Stimulated activated CD4-positive, alpha-beta T cell treated with anti-CD3 and anti-CD28 coated beads, Interleukin-15, amount 100 ng/mL, for 48 hours (primary cell): ENCODE data around the gene SH3YL1.

Experiments
- DNase-seq, 2 donors: peaks; one replicate each; pipeline ENCODE4 v3.0.0-alpha.2; 2020; ENCODE audit warnings: low read depth in 2 of 2

SH3YL1 gene

GRCh38 chr2:263774-264492 is at the start of gene SH3YL1:
Gene SH3YL1 (minus strand): TSS chr2:264032. CDS start chr2:263984, 48 bp downstream.
- DNase-seq, result no peak

GRCh38 chr2:310994-311393 is 47.2 kb upstream of the SH3YL1 start:
- no peak for DNase-seq

- DNase-seq, result no peak
These were observed 46.2 kb upstream of the SH3YL1 start for GRCh38 chr2:309954-310510.

GRCh38 chr2:309148-309953 is 45.5 kb upstream of the SH3YL1 start:
- no peak for DNase-seq

GRCh38 chr2:305366-305765 is 41.5 kb upstream of the SH3YL1 start:
- no peak for DNase-seq

GRCh38 chr2:296354-296753 is 32.5 kb upstream of the SH3YL1 start:
- no peak for DNase-seq

- DNase-seq, result no peak
These were observed 31.3 kb upstream of the SH3YL1 start for GRCh38 chr2:295090-295489.

GRCh38 chr2:290090-290722 is 26.4 kb upstream of the SH3YL1 start:
- no peak for DNase-seq

- no peak for DNase-seq
These were observed 25.7 kb upstream of the SH3YL1 start for GRCh38 chr2:289362-290089.

- no peak for DNase-seq
These were observed 25.0 kb upstream of the SH3YL1 start for GRCh38 chr2:288758-289361.

- no peak for DNase-seq
These were observed 24.3 kb upstream of the SH3YL1 start, which contains the start of gene ALKAL2 for GRCh38 chr2:287911-288757. Gene ALKAL2 (minus strand): TSS chr2:288091. CDS start chr2:287835, 256 bp downstream.

GRCh38 chr2:287471-287885 is 23.6 kb upstream of the SH3YL1 start:
- no peak for DNase-seq

GRCh38 chr2:286774-287392 is 23.1 kb upstream of the SH3YL1 start:
- DNase-seq, result no peak

- DNase-seq, result no peak
These were observed 22.2 kb upstream of the SH3YL1 start for GRCh38 chr2:286035-286434.

GRCh38 chr2:285531-285930 is 21.7 kb upstream of the SH3YL1 start:
- DNase-seq, result no peak

GRCh38 chr2:284896-285492 is 21.2 kb upstream of the SH3YL1 start:
- no peak for DNase-seq

GRCh38 chr2:283996-284794 is 20.4 kb upstream of the SH3YL1 start:
- no peak for DNase-seq
